HG03469 (cell line): ENCODE measurements around the gene B3GNT4.
"Not testable (repeated sequence)": the region's sequence is repeated elsewhere in the genome, so short reads cannot be mapped to it uniquely, and the experiment has no call there.

Experiments
- ATAC-seq: cut with Tn5 transposase; IDR thresholded peaks from one replicate; pipeline ENCODE4 v1.9.1; 2021; ENCODE audit warnings: mild to moderate bottlenecking, moderate library complexity, moderate number of reproducible peaks; ENCODE audit not compliant: unreplicated experiment

Gene B3GNT4

GRCh38 chr12:122207391-122207790 is 3.9 kb downstream of the B3GNT4 start:
- ATAC-seq = no peak

- ATAC-seq = no peak
Measured at GRCh38 chr12:122208073-122208820, 4.7 kb downstream of the B3GNT4 start.

GRCh38 chr12:122215771-122216170 is 12.3 kb downstream of the B3GNT4 start:
- no peak for ATAC-seq

- ATAC-seq = no peak
Measured at GRCh38 chr12:122216445-122216844, 12.9 kb downstream of the B3GNT4 start.

- ATAC-seq = peak; percentile 79
Measured at GRCh38 chr12:122225683-122226365, 22.3 kb downstream of the B3GNT4 start, which contains the start of gene DIABLO. Gene DIABLO, minus strand, starts transcription at chr12:122226052. Its CDS starts 38 bp downstream, at chr12:122226014.

- ATAC-seq = no peak
Measured at GRCh38 chr12:122226366-122227125, 23.0 kb downstream of the B3GNT4 start.

- no peak for ATAC-seq
Measured at GRCh38 chr12:122227341-122227740, 23.8 kb downstream of the B3GNT4 start.

- ATAC-seq = no peak
Measured at GRCh38 chr12:122228092-122228491, 24.6 kb downstream of the B3GNT4 start.

GRCh38 chr12:122230798-122231197 is 27.3 kb downstream of the B3GNT4 start:
- no peak for ATAC-seq

- no peak for ATAC-seq
Measured at GRCh38 chr12:122232691-122233090, 29.2 kb downstream of the B3GNT4 start.

GRCh38 chr12:122235741-122236140 is 32.2 kb downstream of the B3GNT4 start:
- no peak for ATAC-seq

- ATAC-seq = no peak
Measured at GRCh38 chr12:122238861-122239260, 35.4 kb downstream of the B3GNT4 start.

GRCh38 chr12:122243965-122244364 is 40.5 kb downstream of the B3GNT4 start:
- no peak for ATAC-seq

GRCh38 chr12:122244565-122245371 is 41.3 kb downstream of the B3GNT4 start:
- no peak for ATAC-seq

- no peak for ATAC-seq
Measured at GRCh38 chr12:122245553-122245952, 42.0 kb downstream of the B3GNT4 start.

- ATAC-seq = no peak
Measured at GRCh38 chr12:122250047-122250446, 46.5 kb downstream of the B3GNT4 start.

GRCh38 chr12:122250536-122250935 is 47.0 kb downstream of the B3GNT4 start:
- ATAC-seq = no peak

- ATAC-seq = not testable (repeated sequence)
Measured at GRCh38 chr12:122258462-122258861, 55.0 kb downstream of the B3GNT4 start.
